Measurements from ENCODE around the gene SLC6A16. TPM values are rescaled to one million over a fixed set of nuclear protein-coding genes. Genes with fewer than 3 reads are reported as not detected.

Gene SLC6A16
- total RNA-seq, 1 experiment from 2014 or later, result 3.2 TPM

DNA sequence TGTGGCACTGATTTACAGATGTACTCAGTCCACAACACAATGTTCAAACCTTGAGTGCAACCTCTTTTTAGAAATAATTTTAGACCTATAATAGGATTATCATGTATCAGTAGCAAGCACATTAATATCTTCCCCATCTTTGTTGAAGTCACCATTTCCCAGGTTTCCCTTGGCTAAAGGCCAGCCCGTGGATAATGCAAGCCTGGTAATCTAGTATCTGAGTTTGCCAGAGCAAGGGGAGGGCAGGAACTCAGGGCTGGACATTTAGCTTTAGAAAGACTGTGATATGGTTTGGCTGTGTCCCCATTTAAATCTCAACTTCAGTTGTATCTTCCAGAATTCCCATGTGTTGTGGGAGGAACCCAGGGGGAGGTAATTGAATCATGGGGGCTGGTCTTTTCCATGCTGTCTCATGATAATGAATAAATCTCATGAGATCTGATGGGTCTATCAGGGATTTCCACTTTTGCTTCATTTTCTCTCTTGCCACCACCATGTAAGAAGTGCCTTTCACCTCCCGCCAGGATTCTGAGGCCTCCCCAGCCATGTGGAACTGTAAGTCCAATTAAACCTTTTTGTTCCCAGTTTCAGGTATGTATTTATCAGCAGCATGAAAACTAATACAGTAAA lies 37.7 kb downstream of the SLC6A16 start:
- no peak overlapping the region for H3K9ac ChIP-seq (ENCODE audit: extremely low read depth, insufficient read length, low read length)
- no peaks in the 10 kb centered on the region for H3K27me3 ChIP-seq (ENCODE audit: insufficient read depth, low read length)
- no peaks in the 10 kb centered on the region for H3K79me2 ChIP-seq (ENCODE audit: insufficient read depth, low read length)
- no peak overlapping the region for H4K8ac ChIP-seq (replicated peaks; ENCODE audit: insufficient read length, low read depth, low read length)
- no peak overlapping the region for H3K27ac ChIP-seq (ENCODE audit: insufficient read length, low read depth, low read length)
- H3K56ac ChIP-seq (ENCODE audit: insufficient read length, low read depth, low read length), result no peak overlapping the region
- H2AFZ ChIP-seq (ENCODE audit: low read length), result no peak overlapping the region
- no peak overlapping the region for H2BK15ac ChIP-seq (ENCODE audit: low read depth, low read length)
- H2BK20ac ChIP-seq (ENCODE audit: low read depth, low read length, poor library complexity, severe bottlenecking), result no peak overlapping the region
- no peak overlapping the region for H2BK5ac ChIP-seq (ENCODE audit: insufficient read length, low read length)
- no peak overlapping the region for H2AK5ac ChIP-seq (ENCODE audit: insufficient read length, low read length)
- no peaks in the 10 kb centered on the region for H3K4me1 ChIP-seq (ENCODE audit: insufficient read depth, low read length)
- WGBS (ENCODE audit: extremely low coverage, insufficient read length, low lambda C conversion rate), result no CpG with 5 or more reads among the region's 2 CpGs
- no peak overlapping the region for H2BK120ac ChIP-seq (ENCODE audit: low read depth, low read length, poor library complexity, severe bottlenecking)
- TF ChIP-seq, protein P1, sequence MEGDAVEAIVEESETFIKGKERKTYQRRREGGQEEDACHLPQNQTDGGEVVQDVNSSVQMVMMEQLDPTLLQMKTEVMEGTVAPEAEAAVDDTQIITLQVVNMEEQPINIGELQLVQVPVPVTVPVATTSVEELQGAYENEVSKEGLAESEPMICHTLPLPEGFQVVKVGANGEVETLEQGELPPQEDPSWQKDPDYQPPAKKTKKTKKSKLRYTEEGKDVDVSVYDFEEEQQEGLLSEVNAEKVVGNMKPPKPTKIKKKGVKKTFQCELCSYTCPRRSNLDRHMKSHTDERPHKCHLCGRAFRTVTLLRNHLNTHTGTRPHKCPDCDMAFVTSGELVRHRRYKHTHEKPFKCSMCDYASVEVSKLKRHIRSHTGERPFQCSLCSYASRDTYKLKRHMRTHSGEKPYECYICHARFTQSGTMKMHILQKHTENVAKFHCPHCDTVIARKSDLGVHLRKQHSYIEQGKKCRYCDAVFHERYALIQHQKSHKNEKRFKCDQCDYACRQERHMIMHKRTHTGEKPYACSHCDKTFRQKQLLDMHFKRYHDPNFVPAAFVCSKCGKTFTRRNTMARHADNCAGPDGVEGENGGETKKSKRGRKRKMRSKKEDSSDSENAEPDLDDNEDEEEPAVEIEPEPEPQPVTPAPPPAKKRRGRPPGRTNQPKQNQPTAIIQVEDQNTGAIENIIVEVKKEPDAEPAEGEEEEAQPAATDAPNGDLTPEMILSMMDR (conservative IDR thresholded peaks at IDR 0.05), result no peak
- H3K4ac ChIP-seq (ENCODE audit: low read depth, low read length), result no peak overlapping the region
- no peaks in the 10 kb centered on the region for H3K79me1 ChIP-seq (ENCODE audit: insufficient read depth, low read depth, low read length, poor library complexity, severe bottlenecking)
- H2BK12ac ChIP-seq (ENCODE audit: insufficient read length, low read depth, low read length), result no peak overlapping the region
- no peak overlapping the region for H3K23ac ChIP-seq (ENCODE audit: insufficient read length, low read depth, low read length)
- Mint-ChIP-seq H3K27ac (no peak overlapping the region), H3K4me1 (no peaks in the 10 kb centered on the region; a peak in 1 of 4 replicates), H3K27me3 (ENCODE audit: low read depth) (peaks cover 16% of the 10 kb centered on the region), H3K4me3 (no peak overlapping the region), H3K9me3 (peaks cover 17 to 21% of the 10 kb centered on the region in 2 experiments), H3K36me3 (ENCODE audit: insufficient read depth in 1 of 3, low read depth in 3 of 3) (peaks cover 1 to 5% (median 2%) of the 10 kb centered on the region in 3 experiments; a peak in 2 of 7 replicates)
- no peak overlapping the region for H4K5ac ChIP-seq (ENCODE audit: insufficient read length, low read depth, low read length)
- H3T11ph ChIP-seq (ENCODE audit: low read length), result no peak overlapping the region
- no peak overlapping the region for H4K91ac ChIP-seq (ENCODE audit: insufficient read length, low read depth, low read length)
- H3K14ac ChIP-seq (ENCODE audit: insufficient read depth, low read length), result no peak overlapping the region
- no peaks in the 10 kb centered on the region for H4K20me1 ChIP-seq (ENCODE audit: control insufficient read depth, insufficient read depth, insufficient read length)
- no peak overlapping the region for H3K4me2 ChIP-seq (ENCODE audit: insufficient read depth, insufficient read length, low read length)
- DNase-seq, result no peak
- no peaks in the 10 kb centered on the region for H3K9me3 ChIP-seq (ENCODE audit: control insufficient read depth, low read depth, low read length)
- no peak overlapping the region for H3K18ac ChIP-seq (ENCODE audit: insufficient read length, low read depth, low read length)
- H3K23me2 ChIP-seq (ENCODE audit: insufficient read length, low read depth, low read length, poor library complexity, severe bottlenecking), result no peaks in the 10 kb centered on the region
